HG03520 (cell line): ENCODE measurements around the gene GRIK4.

ENCODE experiments used
- ATAC-seq: cut with Tn5 transposase; IDR thresholded peaks from one replicate; pipeline ENCODE4 v1.9.1; 2021; ENCODE audit warnings: mild to moderate bottlenecking, moderate library complexity; ENCODE audit not compliant: unreplicated experiment

Gene GRIK4

DNA sequence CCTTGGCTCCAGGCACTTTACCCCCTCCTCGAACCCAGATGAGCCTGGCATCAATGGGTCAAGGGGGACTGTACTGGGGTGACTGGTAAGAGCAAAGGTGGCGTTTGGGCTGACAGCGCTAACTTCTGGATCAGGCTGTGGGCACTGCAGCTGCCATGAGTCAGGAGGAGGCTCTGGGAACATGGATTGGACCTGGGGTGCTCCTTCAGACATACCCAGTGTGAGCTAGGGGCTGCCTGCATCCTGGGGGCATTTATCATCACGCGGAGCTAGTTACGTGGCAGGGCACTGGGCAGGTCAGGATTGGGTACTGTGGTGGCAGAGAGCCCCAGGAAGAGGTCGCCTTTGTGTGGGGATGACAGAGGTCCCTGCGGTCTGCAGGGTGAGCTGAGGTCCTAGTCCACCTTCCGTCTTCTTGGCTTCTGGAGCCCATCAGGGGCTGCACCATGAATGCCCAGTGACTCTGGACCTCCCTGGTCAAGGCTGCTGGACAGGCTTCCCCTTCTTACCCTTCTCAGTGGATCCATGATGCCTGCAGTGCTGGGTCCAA, 13.1 kb downstream of the GRIK4 start:
- no peak for ATAC-seq

GRCh38 chr11:120525261-120526171, 14.0 kb downstream of the GRIK4 start:
- no peak for ATAC-seq

- no peak for ATAC-seq
Measured at GRCh38 chr11:120526241-120526640, 14.7 kb downstream of the GRIK4 start.

DNA sequence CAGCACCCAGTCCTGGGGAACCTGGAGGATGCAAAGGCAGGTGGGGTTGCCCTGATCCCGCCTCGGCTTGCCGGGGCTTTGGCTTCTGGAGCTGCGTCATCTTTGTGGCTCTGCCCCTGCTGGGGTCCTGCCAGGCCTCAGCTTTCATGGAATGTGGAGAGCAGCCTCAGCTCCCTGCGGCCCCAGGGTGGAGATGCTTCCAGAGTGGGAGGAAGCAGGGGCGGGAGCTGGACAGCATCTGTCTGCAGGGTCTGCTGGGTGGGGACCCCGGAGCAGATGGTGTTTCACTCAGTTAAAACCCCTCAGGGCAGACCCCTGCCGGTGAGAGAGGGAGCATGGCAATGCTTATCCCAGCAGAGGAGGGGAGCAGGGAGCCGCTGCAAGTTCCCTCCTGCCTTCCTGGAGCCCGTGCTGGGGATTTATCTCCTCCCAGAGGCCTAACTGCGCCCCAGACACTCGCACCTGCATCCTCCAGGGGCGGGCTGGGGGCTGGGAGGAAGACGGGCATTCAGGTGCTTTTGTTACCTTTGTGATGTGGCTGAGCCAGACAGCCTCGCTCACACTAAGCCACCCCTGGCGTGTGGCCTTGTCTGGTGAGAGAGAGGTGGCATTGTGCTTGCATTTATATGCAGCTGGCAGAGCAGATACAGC, 15.7 kb downstream of the GRIK4 start:
- ATAC-seq = no peak

DNA sequence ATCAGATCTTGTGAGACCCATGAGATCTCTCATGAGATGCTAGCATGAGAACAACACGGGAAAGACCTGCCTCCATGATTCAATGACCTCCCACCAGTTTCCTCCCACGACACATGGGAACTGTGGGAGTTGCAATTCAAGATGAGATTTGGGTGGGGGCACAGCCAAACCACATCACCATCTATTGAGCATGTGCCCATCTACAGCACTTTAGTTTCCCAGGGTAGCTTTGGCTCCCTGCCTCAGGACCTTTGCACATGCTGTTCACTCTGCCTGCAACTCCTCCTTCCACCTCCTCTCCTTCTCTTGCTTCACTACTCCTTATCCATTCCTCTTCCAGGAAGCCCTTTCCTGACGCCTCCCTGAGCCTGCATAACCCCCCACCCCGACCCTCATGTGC, 17.2 kb downstream of the GRIK4 start:
- no peak for ATAC-seq

DNA sequence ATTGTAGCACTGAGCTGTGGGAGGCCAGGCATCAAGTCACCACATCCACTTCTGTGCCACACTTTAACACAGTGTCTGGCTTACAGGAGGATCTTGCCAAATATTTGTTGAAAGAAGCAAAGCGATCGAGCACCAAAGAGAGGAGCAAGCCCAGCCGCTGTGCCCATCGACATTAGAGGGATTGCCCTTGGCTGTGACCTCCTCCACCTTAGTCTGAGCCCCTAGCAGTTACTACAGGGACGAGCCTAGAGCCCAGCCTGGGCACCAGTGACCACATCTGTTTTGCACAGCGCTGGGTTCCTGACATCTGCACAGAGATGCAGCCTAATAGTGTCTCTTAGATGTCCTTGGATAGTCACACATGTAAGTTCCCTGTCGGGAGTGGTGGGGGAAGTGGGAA, 17.7 kb downstream of the GRIK4 start:
- ATAC-seq = no peak

- no peak for ATAC-seq
Measured at GRCh38 chr11:120529911-120530310, 18.4 kb downstream of the GRIK4 start.

DNA sequence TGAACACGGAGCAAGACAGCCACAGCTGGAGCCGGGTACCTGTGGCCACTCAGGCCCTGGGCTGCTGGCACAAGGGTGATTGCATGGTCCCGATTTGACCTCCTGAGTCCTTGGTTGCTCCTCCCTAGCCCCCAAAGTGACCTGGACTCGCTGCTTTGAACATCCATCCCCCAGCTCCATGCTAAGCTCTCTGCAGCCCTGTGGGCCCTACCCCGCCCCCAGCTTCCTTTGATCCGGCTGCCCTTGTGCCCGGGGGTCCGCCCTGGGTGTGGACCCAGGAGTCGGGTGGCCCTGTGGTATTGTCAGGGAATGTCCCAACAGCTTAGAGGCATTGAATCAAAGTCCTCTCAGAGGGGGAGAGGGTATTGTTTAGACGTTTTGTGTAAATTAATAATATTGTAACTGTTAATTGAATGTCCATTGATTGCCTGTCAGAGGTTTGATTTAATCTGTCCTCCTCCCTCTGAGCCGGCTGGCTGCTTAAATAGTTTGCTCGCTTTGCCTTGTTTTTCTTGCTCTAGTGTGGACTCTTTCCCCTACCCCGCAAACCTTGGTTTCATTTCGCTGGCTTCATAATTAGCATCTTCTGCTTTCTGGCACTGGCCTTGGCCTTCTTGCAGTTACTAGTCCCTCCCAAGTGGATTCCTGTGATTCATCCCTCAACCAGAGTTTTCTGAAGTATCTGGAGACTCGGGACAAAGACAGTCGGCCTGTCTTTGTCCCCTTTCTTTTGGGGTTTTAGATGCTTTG, 20.7 kb downstream of the GRIK4 start:
- no peak for ATAC-seq

DNA sequence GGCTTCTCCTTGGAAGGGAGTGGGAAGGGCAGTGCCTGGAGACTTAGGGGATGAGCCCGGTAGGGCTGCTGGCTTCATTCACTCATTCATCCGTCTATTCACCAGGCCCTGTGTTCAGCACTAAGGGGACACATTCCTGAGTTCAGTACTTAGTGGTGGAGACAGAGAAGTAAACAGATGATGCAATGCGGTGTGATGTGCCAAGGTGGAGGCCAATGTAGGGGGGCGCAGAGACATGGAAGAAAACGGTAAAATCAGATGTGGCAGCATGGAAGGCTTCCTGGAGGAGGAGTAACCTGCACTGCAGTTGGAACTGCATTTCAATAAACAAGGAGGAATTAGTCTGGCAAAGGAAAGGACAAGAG, 21.3 kb downstream of the GRIK4 start:
- ATAC-seq = no peak

DNA sequence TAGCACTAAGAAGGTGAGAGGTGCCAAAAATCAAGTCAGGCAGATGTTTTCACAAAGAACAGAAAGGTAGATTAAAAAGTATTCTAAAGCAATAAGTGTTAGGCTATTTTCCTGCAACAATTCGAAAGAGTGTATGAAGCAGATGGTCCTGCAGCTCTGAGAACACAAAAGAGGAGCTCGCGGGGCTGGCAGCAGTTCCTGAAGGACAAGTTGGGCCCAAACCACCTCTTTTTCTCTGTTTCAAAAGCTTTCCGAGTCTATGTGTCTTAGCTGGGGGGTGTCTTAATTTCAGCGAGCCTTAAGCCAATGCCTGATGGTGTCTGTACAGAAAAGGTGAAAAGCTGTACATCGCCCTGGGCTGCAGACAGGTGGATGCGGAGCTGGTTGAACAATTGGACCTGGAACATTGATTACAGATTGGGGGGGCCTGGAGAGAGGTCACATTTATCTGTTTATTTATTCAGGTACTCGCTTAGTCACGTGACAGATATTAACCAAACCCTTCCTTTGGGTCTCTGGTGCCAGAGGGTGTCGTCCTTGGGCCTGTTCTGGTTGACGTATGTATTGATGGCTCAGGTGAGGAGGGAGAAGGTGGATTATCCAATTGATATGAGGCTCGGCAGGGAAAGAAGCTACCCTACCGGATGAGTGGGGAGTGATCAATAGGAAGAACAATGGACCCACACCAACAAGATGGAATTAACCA, 24.7 kb downstream of the GRIK4 start:
- no peak for ATAC-seq

GRCh38 chr11:120536797-120537169, 25.2 kb downstream of the GRIK4 start:
- no peak for ATAC-seq

- no peak for ATAC-seq
Measured at GRCh38 chr11:120537996-120538395, 26.4 kb downstream of the GRIK4 start.

DNA sequence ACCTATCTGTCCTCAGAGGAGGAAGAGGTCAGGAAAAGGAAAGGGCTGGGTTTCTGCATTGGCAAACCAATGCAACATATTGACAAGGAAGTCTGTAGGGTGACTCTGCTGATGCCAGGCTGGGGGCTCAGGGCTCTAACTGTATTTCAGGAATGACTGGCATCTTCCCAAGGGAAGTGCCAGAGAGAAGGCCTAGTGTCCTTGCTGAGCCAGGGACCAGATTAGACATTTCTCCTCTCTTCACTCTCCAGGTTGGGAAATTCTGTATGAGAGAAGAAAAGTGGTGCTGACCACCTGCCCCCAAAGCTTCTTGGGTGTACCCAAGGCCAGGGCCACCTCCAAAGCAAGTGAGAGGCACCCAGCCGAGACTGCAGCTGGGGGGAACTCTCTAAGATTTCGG, 27.2 kb downstream of the GRIK4 start:
- no peak for ATAC-seq

DNA sequence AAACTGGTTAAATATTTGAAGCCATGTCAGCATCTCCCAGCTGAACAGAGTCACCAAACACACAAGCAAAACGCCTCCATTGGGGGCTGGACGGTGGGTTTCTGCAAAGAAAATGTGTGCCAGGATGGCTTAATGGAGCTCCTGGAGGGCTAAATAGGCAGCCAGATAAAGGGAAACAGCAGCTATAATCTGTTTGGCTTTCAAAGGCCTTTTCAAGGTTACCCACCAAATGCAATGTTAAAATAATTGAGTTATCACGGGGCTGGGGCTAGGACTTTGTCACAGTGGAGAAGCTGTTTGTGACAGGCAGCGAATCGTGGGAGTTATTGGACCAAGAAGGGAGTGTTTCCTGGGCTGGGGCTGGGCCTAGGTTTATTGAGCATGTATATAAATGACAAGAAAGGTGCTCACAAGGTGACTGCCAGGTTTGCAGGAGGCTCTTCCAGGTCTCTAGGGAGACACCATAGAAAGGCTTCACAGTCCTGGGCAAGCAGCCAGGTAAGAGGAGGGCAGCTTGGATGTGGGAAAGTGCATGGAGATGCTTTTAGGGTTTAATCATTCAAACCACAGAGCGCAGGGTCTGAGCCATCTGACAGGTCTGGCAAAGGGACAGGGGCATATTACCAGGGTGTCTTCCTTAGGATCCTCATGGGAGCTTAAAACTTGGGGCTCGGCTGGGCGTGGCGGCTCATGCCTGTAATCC, 28.3 kb downstream of the GRIK4 start:
- ATAC-seq = no peak

- no peak for ATAC-seq
Measured at GRCh38 chr11:120540744-120541465, 29.4 kb downstream of the GRIK4 start.

DNA sequence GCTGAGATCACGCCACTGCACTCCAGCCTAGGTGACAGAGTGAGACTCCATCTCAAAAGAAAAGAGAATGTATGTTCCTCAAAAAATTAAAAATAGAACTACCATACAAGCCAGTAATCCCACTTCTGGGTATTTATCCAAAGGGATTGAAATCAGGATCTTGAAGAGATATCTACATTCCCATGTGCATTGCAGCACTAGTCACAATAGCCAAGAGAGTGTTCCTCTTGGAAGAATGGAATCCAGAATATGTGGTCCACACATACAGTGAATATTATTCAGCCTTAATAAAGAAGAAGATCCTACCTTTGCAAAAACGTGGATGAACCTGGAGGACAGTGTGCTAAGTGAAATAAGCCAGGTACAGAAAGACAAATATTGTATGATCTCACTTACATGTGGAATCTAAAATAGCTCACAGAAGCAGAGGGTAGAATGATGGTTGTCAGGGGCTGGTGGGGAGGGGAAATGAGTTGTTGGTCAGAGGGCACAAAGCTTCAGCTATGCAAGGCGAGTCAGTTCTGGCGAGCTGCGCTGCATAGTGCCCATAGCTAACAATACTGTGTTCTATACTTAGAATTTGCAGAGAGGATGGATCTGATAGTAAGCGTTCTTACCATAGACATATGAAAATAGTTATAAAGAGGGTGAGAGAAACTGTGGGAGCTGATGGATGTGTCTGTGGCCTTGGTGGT, 32.1 kb downstream of the GRIK4 start:
- ATAC-seq = no peak

GRCh38 chr11:120545813-120546212, 34.3 kb downstream of the GRIK4 start:
- ATAC-seq = no peak

DNA sequence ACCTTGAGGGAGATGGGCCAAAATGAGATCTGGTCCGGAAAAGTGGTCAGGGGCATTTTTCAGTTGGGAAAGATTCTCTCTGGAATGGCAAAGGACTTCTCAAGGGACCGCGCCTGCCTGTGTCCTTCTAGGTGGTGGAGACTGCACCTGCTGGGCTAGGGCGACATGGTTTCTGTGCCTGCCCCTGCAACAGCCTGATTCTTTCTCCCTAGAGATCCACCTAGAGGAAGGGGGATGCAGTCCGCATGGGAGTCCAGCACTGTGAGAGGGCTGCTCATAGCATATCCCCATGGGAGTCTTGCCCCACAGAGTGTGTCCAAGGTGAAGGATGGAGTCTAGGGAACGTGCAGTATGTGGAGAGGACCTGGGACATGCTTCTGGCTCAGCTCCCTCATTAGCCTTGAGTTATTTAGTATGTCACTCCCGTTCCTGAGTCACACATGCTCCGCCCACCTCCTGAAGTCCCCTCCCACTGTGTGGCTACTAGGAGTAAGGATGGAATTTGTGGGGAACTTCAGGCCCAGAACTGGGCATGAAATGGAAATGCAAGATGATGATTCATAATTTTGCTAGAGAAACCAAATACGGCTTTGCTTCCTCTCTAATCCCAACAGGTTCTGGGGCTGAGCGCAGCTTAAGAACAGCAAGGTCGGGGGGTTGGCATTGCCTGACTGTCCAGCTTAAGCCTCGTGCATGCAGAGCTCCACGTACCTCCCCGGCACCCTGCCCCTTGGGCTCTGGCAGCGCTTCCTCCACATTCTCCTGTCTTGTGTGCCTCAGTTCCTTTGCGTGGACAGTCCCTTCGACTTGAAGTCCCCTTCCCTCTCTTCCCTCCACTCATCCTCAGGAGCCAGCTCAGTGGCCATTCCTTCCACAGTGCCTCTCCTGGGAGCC, 35.0 kb downstream of the GRIK4 start:
- no peak for ATAC-seq
